IPS-20b (cell line): ENCODE data around the gene ZNF280D.
A peak's percentile ranks its signal among the peaks of the same experiment; 100 is the strongest.
"Not testable (repeated sequence)": the region's sequence is repeated elsewhere in the genome, so short reads cannot be mapped to it uniquely, and the experiment has no call there.

Source experiments
- H3K27ac ChIP-seq: one replicate; pipeline ENCODE4 v1.5.1; 2013; ENCODE audit warnings: low read length
- H3K27me3 ChIP-seq: 2 replicates; pipeline ENCODE4 v1.6.1; 2013; ENCODE audit warnings: mild to moderate bottlenecking, low read length, inconsistent platforms; ENCODE audit not compliant: insufficient read depth
- H3K36me3 ChIP-seq: 2 replicates; pipeline ENCODE4 v1.6.1; 2013; ENCODE audit warnings: low read depth, mild to moderate bottlenecking, inconsistent platforms, low read length, moderate library complexity; ENCODE audit not compliant: insufficient read depth
- H3K4me1 ChIP-seq: 2 replicates; pipeline ENCODE4 v1.6.1; 2013; ENCODE audit warnings: mild to moderate bottlenecking, control low read depth, inconsistent platforms, low read length, moderate library complexity; ENCODE audit not compliant: insufficient read depth
- H3K4me3 ChIP-seq: 2 replicates; pipeline ENCODE4 v1.5.1; 2013; ENCODE audit warnings: mild to moderate bottlenecking, low read length, inconsistent platforms
- H3K9ac ChIP-seq: 2 replicates; pipeline ENCODE4 v1.6.1; 2013; ENCODE audit warnings: low read depth, mild to moderate bottlenecking, inconsistent platforms, low read length, moderate library complexity
- H3K9me3 ChIP-seq: 2 replicates; pipeline ENCODE4 v1.6.1; 2013; ENCODE audit warnings: mild to moderate bottlenecking, low read depth, low read length, inconsistent platforms; ENCODE audit not compliant: insufficient read depth

ZNF280D gene, protein sequence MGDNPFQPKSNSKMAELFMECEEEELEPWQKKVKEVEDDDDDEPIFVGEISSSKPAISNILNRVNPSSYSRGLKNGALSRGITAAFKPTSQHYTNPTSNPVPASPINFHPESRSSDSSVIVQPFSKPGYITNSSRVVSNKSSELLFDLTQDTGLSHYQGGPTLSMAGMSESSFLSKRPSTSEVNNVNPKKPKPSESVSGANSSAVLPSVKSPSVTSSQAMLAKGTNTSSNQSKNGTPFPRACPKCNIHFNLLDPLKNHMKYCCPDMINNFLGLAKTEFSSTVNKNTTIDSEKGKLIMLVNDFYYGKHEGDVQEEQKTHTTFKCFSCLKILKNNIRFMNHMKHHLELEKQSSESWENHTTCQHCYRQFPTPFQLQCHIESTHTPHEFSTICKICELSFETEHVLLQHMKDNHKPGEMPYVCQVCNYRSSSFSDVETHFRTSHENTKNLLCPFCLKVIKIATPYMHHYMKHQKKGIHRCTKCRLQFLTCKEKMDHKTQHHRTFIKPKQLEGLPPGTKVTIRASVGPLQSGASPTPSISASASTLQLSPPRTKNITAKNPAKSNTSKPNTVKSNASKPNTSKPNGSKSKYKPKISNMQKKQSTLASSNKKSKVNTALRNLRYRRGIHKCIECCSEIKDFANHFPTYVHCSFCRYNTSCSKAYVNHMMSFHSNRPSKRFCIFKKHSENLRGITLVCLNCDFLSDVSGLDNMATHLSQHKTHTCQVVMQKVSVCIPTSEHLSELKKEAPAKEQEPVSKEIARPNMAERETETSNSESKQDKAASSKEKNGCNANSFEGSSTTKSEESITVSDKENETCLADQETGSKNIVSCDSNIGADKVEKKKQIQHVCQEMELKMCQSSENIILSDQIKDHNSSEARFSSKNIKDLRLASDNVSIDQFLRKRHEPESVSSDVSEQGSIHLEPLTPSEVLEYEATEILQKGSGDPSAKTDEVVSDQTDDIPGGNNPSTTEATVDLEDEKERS

DNA sequence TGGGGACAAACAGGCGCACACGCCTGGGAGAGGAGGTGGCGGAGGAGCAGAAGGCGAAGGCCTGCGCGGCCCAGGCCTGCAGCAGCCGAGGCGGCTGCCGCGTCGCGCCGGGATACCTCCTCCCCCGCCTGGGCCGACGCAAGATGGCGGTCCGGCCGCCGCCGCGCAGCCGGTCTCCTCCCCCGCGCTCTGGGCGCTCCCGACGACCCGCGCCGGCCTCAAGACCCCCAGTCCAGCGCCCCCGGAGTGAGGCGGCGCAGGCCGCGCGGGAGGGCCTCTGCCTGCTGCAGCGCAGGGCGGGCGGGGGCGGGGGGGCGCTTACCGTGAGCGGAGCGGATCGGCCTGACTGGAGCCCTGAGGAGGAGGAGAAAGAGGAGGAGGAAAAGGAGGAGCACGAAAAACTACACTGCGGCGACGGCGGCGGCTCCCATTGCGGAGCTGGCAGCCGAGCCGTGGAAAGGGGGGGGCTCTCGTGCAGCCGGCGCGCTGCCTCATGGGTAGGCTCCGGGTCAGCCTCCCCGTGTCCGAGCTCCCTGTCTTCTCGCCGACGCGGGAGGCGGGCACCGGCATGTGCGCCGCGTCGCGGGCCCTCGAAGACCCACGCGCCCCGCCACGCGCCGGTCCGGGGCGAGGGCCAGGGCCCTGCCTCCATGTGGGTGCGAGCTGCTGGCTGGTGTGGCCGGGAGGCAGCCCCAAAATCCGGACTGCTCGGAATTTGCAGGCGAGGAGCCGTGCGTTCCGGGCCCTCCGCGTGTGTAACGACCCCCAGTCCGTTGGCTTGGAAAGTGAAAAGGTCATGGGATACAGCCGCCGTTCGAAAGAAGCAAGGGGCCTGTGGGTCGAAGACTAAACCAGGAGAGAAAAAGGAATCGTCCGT lies at the start of gene ZNF280D:
TSS of gene ZNF280D (minus strand) at position 374 of the 877 bp plus-strand sequence. CDS start 26,400 bp downstream, outside the sequence.
- peak within 1 kb of the TSS; percentile 88 for H3K9ac ChIP-seq
- peak within 1 kb of the TSS; percentile 71 for H3K4me3 ChIP-seq
- H3K36me3 ChIP-seq: no peaks in the 10 kb centered on the region
- H3K4me1 ChIP-seq: peaks cover 20% of the 10 kb centered on the region
- no peaks in the 10 kb centered on the region; the same call in 1 of the 2 replicates for H3K27me3 ChIP-seq
- H3K9me3 ChIP-seq: peaks cover 13% of the 10 kb centered on the region; the same call in 1 of the 2 replicates
- H3K27ac ChIP-seq: peak within 1 kb of the TSS; percentile 76

DNA sequence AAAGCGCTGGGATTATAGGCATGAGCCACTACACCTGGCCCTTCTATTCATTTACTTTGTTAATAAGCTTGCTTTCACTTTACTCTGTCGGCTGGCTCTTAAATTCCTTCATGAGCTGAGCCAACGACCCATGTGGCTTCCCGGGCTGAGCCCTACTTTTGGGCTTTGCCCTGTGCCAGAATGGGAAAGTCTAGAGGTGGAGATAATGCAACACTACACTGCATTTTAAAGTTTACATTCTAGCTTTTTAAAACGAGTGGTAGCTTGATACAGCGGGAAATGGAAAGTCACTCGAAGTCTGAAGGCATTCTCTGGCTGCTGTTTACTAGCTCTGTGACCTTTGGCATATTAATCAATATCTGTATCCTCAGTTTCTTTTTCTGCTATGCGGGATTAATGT lies 49.0 kb upstream of the ZNF280D start:
- Histone ChIP-seq H3K9ac (no peak overlapping the region), H3K9me3 (no peaks in the 10 kb centered on the region), H3K27ac (no peak overlapping the region), H3K27me3 (no peaks in the 10 kb centered on the region), H3K4me3 (no peak overlapping the region), H3K36me3 (no peaks in the 10 kb centered on the region), H3K4me1 (no peaks in the 10 kb centered on the region)

DNA sequence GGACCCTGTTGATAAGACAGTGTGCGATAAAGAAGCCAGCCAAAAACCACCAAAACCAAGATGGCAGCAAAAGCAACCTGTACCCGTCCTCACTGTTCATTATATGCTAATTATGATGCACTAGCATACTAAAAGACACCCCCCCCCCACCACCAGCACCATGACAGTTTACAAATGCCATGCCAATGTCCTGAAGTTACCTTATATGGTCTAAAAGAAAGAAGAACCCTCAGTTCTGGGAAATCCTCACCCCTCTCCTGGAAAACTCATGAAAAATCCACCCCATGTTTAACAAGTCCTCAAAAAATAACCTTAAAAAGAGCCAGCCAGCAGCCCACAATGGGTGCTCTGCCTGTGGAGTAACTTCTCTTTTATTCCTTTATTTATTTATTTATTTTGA lies 48.4 kb upstream of the ZNF280D start:
- no peak overlapping the region for H3K9ac ChIP-seq
- H3K4me1 ChIP-seq: no peaks in the 10 kb centered on the region
- H3K27me3 ChIP-seq: no peaks in the 10 kb centered on the region
- no peaks in the 10 kb centered on the region for H3K9me3 ChIP-seq
- no peak overlapping the region for H3K27ac ChIP-seq
- no peaks in the 10 kb centered on the region for H3K36me3 ChIP-seq
- H3K4me3 ChIP-seq: no peak overlapping the region

DNA sequence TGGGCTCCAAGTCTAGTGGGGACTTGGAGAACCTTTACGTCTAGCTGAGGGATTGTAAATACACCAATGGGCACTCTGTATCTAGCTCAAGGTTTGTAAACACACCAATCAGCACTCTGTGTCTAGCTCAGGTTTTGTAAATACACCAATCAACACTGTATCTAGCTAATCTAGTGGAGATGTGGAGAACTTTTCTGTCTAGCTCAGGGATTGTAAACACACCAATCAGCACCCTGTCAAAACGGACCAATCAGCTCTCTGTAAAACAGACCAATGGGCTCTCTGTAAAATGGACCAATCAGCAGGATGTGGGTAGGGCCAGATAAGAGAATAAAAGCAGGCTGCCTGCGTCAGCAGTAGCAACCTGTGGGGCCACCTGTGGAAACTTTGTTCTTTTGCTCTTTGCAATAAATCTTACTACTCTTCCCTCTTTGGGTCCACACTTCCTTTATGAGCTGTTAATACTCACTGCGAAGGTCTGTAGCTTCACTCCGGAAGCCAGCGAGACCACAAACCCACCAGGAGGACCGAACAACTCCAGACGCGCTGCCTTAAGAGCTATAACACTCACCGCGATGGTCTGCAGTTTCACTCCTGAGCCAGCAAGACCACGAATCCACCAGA lies 46.9 kb upstream of the ZNF280D start:
- not testable (repeated sequence) for H3K9me3 ChIP-seq, H3K4me1 ChIP-seq, H3K9ac ChIP-seq, H3K36me3 ChIP-seq, H3K4me3 ChIP-seq, H3K27ac ChIP-seq, H3K27me3 ChIP-seq

DNA sequence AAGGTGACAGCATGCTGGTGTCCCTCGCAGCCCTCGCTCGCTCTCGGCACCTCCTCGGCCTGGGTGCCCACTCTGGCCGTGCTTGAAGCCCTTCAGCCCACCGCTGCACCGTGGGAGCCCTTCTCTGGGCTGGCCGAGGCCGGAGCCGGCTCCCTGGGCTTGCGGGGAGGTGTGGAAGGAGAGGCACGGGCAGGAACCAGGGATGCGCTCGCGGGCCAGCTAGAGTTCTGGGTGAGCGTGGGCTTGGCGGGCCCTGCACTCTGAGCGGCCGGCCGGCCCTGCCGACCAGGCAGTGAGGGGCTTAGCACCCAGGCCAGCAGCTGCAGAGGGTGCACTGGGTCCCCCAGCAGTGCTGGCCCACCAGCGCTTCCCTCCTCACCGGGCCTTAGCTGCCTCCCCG lies 46.1 kb upstream of the ZNF280D start:
- not testable (repeated sequence) for H3K36me3 ChIP-seq, H3K4me3 ChIP-seq, H3K4me1 ChIP-seq, H3K9ac ChIP-seq, H3K27me3 ChIP-seq, H3K27ac ChIP-seq, H3K9me3 ChIP-seq

DNA sequence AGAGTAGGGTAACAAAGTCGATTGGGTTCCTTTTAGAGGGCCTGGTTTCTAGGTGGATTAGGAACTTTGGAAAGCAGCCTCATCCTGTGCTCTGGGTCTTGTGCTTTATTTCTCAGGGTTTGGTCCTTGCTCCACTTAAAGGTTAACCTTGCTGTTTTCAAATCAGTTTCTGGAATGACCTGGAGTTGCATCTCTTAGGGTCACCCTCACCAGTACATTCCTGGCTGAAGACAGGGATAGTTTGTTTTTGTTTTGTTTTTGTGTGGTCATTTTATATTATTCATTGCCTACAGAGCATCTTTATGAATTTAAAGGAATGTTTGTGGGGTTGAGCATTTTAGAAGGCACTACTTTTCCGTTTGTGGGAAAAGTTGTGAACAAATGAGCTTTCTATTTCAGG lies 45.5 kb upstream of the ZNF280D start:
- H3K9me3 ChIP-seq: no peaks in the 10 kb centered on the region
- H3K4me3 ChIP-seq: no peak overlapping the region
- H3K36me3 ChIP-seq: no peaks in the 10 kb centered on the region
- H3K27me3 ChIP-seq: peaks cover under 1% of the 10 kb centered on the region; the same call in 1 of the 2 replicates
- no peak overlapping the region for H3K9ac ChIP-seq
- H3K27ac ChIP-seq: no peak overlapping the region
- no peaks in the 10 kb centered on the region for H3K4me1 ChIP-seq

DNA sequence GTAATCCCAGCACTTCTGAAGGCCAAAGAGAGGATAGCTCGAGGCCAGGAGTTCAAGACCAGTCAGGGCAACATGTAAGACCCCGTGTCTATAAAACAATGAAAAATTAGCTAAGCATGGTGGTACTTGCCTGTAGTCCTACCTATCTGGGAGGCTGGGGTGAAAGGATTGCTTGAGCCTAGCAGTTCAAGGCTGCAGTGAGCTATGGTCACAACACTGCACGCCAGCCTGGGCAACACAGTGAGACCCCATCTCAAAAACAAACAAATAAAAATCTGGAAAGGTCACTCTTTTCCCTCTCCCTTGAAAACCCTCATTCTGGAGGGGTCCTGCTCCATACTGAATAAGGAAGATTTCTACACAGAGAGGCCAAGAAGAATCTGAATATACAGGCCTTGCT lies 43.5 kb upstream of the ZNF280D start:
- H3K27ac ChIP-seq: no peak overlapping the region
- H3K4me3 ChIP-seq: no peak overlapping the region
- no peaks in the 10 kb centered on the region for H3K9me3 ChIP-seq
- H3K36me3 ChIP-seq: no peaks in the 10 kb centered on the region
- peaks cover 6% of the 10 kb centered on the region; the same call in 1 of the 2 replicates for H3K27me3 ChIP-seq
- H3K9ac ChIP-seq: no peak overlapping the region
- H3K4me1 ChIP-seq: peaks cover 5% of the 10 kb centered on the region; the same call in 1 of the 2 replicates

DNA sequence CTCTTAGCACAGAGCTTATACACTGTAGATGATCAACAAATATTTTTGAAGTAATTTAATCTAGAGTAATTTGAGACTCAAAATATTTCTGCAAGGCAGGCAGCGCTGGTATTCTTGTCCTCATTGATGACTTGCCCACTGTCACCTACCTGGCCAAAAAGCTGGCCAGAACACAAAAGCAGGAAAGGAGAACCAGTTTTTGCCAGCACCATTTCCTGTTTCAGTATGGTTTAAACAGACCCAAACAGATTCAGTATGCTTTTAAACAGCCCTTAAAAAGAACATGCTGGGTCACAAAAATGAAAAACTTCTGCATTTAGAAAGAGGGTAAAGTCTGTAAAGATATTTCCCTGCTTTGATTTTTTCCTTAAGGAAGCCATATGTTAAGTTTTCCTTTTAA lies 42.3 kb upstream of the ZNF280D start:
- H3K27me3 ChIP-seq: peaks cover 6% of the 10 kb centered on the region; the same call in 1 of the 2 replicates
- peaks cover 5% of the 10 kb centered on the region; the same call in 1 of the 2 replicates for H3K4me1 ChIP-seq
- no peak overlapping the region for H3K4me3 ChIP-seq
- H3K9ac ChIP-seq: no peak overlapping the region
- H3K36me3 ChIP-seq: no peaks in the 10 kb centered on the region
- no peak overlapping the region for H3K27ac ChIP-seq
- no peaks in the 10 kb centered on the region for H3K9me3 ChIP-seq

DNA sequence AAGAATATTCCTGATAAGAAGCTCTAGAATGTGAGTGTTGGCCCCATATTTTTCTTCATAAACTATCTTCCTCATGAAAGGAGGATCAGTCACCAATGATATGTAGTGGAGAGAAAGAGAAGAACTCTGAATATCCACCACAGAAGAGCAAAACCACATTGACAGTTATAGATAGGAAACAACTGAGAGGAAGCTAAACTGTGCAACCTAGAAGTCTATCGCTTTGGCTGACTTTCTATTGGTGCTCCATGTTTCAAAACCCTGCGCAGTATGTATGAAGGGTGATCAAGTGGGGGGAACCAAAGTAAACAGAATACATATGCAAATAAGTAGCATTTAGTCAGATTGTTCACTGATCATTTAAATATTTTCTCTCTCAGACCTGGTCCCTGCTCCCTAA lies 41.0 kb upstream of the ZNF280D start:
- H3K27ac ChIP-seq: no peak overlapping the region
- H3K9ac ChIP-seq: no peak overlapping the region
- H3K27me3 ChIP-seq: peaks cover 6% of the 10 kb centered on the region; the same call in 1 of the 2 replicates
- H3K4me1 ChIP-seq: peaks cover 5% of the 10 kb centered on the region; the same call in 1 of the 2 replicates
- H3K4me3 ChIP-seq: no peak overlapping the region
- H3K9me3 ChIP-seq: no peaks in the 10 kb centered on the region
- no peaks in the 10 kb centered on the region for H3K36me3 ChIP-seq

DNA sequence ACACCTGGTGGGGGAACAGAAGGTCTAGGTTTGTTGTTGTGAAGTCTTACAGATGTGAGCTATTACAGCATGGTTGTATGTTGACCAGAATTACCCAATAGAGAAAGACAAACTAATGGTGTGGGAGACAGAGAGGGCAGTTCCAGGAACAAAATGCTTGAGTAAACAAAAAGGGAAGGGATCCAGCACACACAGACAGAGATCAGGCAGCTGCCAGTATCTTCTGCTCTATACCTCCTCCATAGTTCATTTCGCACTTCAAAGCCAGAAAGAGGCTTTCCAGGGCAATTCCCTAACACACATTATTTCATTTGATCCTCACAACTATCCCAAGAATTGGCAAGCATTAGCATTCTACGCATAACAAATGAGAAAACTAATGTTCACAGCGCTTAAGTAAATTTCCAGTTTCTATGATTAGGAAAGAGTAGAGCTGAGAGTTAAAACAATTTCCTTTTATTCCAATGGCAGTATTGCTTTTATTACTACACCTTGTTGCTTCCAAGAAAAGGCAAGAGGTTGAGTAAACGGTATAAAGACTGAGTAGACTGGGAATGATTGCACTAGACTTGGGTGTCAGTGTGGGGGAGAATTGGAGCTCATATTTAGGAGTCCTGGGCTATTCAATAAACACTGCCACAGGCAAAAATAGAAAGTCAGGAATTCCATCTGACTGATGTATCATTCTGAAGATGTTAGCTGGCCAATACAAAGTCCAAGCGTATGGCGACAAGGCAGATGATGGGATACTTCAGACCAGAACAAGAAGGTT lies 39.7 kb upstream of the ZNF280D start:
- Histone ChIP-seq H3K27me3 (peaks cover 6% of the 10 kb centered on the region; the same call in 1 of the 2 replicates), H3K4me3 (no peak overlapping the region), H3K27ac (no peak overlapping the region), H3K4me1 (peaks cover 5% of the 10 kb centered on the region; the same call in 1 of the 2 replicates), H3K36me3 (no peaks in the 10 kb centered on the region), H3K9me3 (no peaks in the 10 kb centered on the region), H3K9ac (no peak overlapping the region)
